Fibroblast of lung (primary cell): Measurements from ENCODE around the gene TRIM65.

Experiments used
- EZH2 ChIP-seq: IDR thresholded peaks from 2 replicates; pipeline ENCODE4 v1.5.1; 2012; ENCODE audit warnings: low read length, control low read depth, mild to moderate bottlenecking; ENCODE audit errors: missing control alignments
- TF ChIP-seq, protein P1 (sequence below), 2 donors: IDR thresholded peaks in 1 of 2; conservative IDR thresholded peaks in 1 of 2; 1 replicate in 1 of 2; 2 replicates in 1 of 2; pipeline ENCODE4 v1.5.1; 2011 to 2012; ENCODE audit warnings: low read length in 2 of 2, control low read depth in 1 of 2, inconsistent platforms in 1 of 2, low read depth in 1 of 2, mild to moderate bottlenecking in 1 of 2

DNA sequence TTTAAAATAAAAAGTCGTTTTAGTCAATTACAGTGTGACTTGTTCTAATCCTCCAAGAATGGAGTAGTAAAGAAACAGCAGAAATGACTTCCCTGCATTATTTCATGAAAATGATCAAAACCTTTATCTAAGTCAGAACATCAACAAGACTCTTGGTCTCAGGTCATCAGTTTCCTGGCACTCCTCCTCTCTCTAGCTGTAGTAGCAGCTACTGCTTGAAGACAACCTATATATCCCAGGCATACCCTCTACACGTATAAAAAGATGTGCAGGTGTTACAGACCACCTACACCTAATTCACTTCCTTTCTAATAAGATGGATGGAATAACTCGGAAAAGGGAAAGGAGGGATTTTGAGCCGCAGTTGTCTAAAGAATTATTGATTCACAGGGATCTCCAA, 45.7 kb upstream of the TRIM65 start:
- TF ChIP-seq, protein P1, sequence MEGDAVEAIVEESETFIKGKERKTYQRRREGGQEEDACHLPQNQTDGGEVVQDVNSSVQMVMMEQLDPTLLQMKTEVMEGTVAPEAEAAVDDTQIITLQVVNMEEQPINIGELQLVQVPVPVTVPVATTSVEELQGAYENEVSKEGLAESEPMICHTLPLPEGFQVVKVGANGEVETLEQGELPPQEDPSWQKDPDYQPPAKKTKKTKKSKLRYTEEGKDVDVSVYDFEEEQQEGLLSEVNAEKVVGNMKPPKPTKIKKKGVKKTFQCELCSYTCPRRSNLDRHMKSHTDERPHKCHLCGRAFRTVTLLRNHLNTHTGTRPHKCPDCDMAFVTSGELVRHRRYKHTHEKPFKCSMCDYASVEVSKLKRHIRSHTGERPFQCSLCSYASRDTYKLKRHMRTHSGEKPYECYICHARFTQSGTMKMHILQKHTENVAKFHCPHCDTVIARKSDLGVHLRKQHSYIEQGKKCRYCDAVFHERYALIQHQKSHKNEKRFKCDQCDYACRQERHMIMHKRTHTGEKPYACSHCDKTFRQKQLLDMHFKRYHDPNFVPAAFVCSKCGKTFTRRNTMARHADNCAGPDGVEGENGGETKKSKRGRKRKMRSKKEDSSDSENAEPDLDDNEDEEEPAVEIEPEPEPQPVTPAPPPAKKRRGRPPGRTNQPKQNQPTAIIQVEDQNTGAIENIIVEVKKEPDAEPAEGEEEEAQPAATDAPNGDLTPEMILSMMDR (conservative IDR thresholded peaks at IDR 0.05 in 1 of 2, IDR thresholded peaks at IDR 0.05 in 1 of 2; ENCODE audit: low read depth in 1 of 2, low read length in 2 of 2): no peak
- TF ChIP-seq EZH2: no peak
